Smooth muscle cell (in vitro differentiated cells): ENCODE measurements around the gene GYPC. TPM values are rescaled to one million over a fixed set of nuclear protein-coding genes. Genes with fewer than 3 reads are reported as not detected.

Experiments
- DNase-seq: peaks from one replicate; lab custom pipeline; 2025; ENCODE audit not compliant: unreplicated experiment; lab: John Stamatoyannopoulos, UW
- H2AFZ ChIP-seq: fragments of 200-600 bp; sonication (generic); 2 replicates; pipeline ENCODE4 v1.6.0; 2016; ENCODE audit warnings: antibody characterized with exemption, low read depth, mild to moderate bottlenecking
- H3F3A ChIP-seq: fragments of 200-600 bp; sonication (generic); 2 replicates; pipeline ENCODE4 v1.6.0; 2017; ENCODE audit warnings: antibody characterized with exemption, low read depth
- H3K27ac ChIP-seq: fragments of 200-600 bp; sonication (generic); 2 replicates; pipeline ENCODE4 v1.5.1; 2016; ENCODE audit warnings: low read depth, mild to moderate bottlenecking
- H3K27me3 ChIP-seq: fragments of 200-600 bp; sonication (generic); 2 replicates; pipeline ENCODE4 v1.6.1; 2016; ENCODE audit warnings: low read depth, mild to moderate bottlenecking
- H3K36me3 ChIP-seq: fragments of 200-600 bp; sonication (generic); 2 replicates; pipeline ENCODE4 v1.5.1; 2016; ENCODE audit warnings: low read depth
- H3K4me1 ChIP-seq: fragments of 200-600 bp; sonication (generic); 2 replicates; pipeline ENCODE4 v1.5.1; 2016; ENCODE audit warnings: low read depth
- H3K4me2 ChIP-seq: fragments of 200-600 bp; sonication (generic); 2 replicates; pipeline ENCODE4 v1.6.0; 2016; ENCODE audit warnings: mild to moderate bottlenecking
- H3K4me3 ChIP-seq: fragments of 200-600 bp; sonication (generic); 2 replicates; pipeline ENCODE4 v1.5.1; 2016; ENCODE audit warnings: mild to moderate bottlenecking
- H3K79me2 ChIP-seq: fragments of 200-600 bp; sonication (generic); 2 replicates; pipeline ENCODE4 v1.6.0; 2016; ENCODE audit warnings: low read depth, mild to moderate bottlenecking
- H3K9ac ChIP-seq: fragments of 200-600 bp; sonication (generic); 2 replicates; pipeline ENCODE4 v1.6.0; 2016; ENCODE audit warnings: low read depth
- H3K9me3 ChIP-seq: fragments of 200-600 bp; sonication (generic); replicated peaks from 2 replicates; pipeline ENCODE4 v1.5.1; 2016; ENCODE audit warnings: low read depth
- H4K20me1 ChIP-seq: fragments of 200-600 bp; sonication (generic); 2 replicates; pipeline ENCODE4 v1.6.0; 2016; ENCODE audit warnings: low read depth
- WGBS: methylation state at CpG from one replicate; pipeline ENCODE4 v1.1.7; 2016; ENCODE audit warnings: low lambda C conversion rate; 5-methylcytosine and 5-hydroxymethylcytosine counted together
- polyA plus RNA-seq: library from polyadenylated mRNA; unstranded; fragments of >200 nt; fragmentation: Nextera tagmentation; extraction: Ambion mirVana; gene quantifications from 2 replicates; pipeline ENCODE4 v1.2.1, GENCODE V29; 2016
- total RNA-seq: library from RNA; depleted of rRNA; stranded (reverse); fragments of >200 nt; gene quantifications from 2 replicates; pipeline ENCODE4 v1.2.3, GENCODE V29; 2014
- TF ChIP-seq, protein P1 (sequence below): fragments of 200-600 bp; sonication (generic); IDR thresholded peaks from 2 replicates; pipeline ENCODE4 v1.5.1; 2017; ENCODE audit warnings: borderline replicate concordance, mild to moderate bottlenecking, antibody characterized with exemption; ENCODE audit not compliant: insufficient read depth, poor library complexity, severe bottlenecking

Gene GYPC
- total and polyA plus RNA-seq, 2 experiments from 2014 or later: 25.7 to 61.8 TPM

DNA sequence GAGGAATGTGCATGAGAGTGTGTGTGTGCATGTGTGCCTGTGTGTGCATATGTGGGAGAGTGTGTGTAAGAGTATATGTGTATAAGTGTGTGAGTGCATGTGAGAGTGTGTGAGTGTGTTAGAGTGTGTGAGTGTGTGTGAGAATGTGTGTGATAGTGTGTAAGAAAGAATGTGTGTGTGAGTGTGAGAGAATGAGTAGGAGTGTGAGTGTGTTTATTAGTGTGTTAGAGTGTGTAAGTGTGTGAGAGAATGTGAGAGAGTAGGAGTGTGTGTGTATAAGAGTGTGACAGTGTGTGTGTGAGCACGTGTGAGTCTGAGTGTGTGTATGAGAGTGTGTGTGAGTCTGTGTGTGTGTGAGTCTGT lies 21.2 kb downstream of the GYPC start:
- H3K27ac ChIP-seq: no peak overlapping the region
- H3K4me3 ChIP-seq: no peak overlapping the region
- WGBS: 100% methylated on average over 1 of the region's 1 CpG
- no peaks in the 10 kb centered on the region for H3K27me3 ChIP-seq
- no peaks in the 10 kb centered on the region for H3F3A ChIP-seq
- H3K36me3 ChIP-seq: no peaks in the 10 kb centered on the region
- no peak for DNase-seq
- H2AFZ ChIP-seq: no peak overlapping the region
- no peaks in the 10 kb centered on the region for H3K4me1 ChIP-seq
- no peak overlapping the region for H3K9ac ChIP-seq
- H3K9me3 ChIP-seq: no peaks in the 10 kb centered on the region
- TF ChIP-seq, protein P1, sequence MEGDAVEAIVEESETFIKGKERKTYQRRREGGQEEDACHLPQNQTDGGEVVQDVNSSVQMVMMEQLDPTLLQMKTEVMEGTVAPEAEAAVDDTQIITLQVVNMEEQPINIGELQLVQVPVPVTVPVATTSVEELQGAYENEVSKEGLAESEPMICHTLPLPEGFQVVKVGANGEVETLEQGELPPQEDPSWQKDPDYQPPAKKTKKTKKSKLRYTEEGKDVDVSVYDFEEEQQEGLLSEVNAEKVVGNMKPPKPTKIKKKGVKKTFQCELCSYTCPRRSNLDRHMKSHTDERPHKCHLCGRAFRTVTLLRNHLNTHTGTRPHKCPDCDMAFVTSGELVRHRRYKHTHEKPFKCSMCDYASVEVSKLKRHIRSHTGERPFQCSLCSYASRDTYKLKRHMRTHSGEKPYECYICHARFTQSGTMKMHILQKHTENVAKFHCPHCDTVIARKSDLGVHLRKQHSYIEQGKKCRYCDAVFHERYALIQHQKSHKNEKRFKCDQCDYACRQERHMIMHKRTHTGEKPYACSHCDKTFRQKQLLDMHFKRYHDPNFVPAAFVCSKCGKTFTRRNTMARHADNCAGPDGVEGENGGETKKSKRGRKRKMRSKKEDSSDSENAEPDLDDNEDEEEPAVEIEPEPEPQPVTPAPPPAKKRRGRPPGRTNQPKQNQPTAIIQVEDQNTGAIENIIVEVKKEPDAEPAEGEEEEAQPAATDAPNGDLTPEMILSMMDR: no peak
- no peaks in the 10 kb centered on the region for H3K79me2 ChIP-seq
- no peaks in the 10 kb centered on the region for H4K20me1 ChIP-seq
- no peak overlapping the region for H3K4me2 ChIP-seq

DNA sequence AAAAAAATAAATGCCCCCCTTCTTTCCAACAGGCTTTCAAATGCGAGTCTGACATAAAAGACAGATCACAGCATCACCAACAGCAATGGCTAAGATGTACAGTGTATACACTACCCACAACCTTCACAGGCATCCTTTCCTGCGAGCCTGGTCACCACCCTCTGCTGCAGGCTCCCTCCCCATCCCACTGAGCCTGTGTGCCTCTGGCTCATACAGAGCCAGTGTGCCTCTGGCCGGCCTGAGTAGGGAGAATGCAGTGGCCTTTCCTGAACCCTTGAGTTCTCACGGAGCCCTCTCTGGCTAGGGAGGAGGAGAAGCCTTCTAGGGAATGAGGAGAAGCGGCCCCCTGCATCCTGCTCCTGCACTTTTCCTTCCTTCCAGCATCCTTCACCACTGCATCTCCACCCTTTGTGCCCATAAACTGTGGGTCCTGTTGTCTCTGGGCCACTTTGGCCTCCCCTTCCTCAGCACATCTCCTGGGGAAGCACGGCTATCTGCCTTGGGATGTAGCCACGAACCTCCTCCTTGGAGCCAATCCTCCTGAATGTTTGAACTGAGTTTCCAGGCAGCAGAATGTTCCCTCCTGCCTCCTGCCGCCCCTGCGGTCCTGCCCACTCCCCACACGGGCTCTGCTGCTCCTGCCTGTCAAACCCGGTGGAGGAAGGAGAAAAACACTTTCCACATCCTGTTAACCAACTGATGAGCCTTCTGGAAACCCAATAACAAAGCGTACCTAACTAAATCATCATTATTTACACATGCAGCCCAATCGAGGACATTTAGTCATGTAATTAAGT lies 22.5 kb downstream of the GYPC start:
- no peak overlapping the region for H3K4me2 ChIP-seq
- no peaks in the 10 kb centered on the region for H3K79me2 ChIP-seq
- no peaks in the 10 kb centered on the region for H3K36me3 ChIP-seq
- H3K9me3 ChIP-seq: no peaks in the 10 kb centered on the region
- no peaks in the 10 kb centered on the region for H4K20me1 ChIP-seq
- no peak overlapping the region for H3K9ac ChIP-seq
- DNase-seq: no peak
- 90% methylated on average over 13 of the region's 13 CpGs for WGBS
- no peaks in the 10 kb centered on the region for H3K27me3 ChIP-seq
- no peak overlapping the region for H2AFZ ChIP-seq
- TF ChIP-seq, protein P1: no peak
- no peaks in the 10 kb centered on the region for H3F3A ChIP-seq
- H3K4me1 ChIP-seq: no peaks in the 10 kb centered on the region
- H3K27ac ChIP-seq: no peak overlapping the region
- no peak overlapping the region for H3K4me3 ChIP-seq

DNA sequence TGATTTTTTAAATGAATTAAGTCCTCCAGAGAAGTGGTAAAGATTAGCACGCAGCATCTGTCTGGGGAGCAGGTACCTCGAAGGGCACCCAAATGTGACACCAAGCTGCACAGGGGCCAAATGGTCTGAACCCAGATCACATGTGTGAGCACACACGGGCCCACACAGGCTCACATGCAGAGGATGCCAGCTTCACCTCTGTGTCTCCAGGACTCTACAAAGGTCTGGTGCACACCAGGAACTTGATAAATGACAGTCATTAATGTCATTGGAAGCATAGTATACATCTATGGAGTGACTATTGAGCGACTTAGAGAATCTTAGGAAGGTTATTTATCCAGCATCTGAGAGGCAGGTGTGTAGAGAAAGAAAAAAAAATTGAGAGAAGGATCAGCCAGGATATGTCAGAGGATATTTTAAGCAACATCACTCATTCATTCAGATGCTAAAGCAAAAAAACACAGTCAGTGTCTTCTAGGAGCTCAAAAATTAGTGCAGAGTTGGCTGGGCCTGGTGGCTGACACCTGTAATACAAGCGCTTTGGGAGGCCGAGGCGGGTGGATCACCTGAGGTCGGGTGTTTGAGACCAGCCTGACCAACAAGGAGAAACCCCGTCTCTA lies 23.2 kb downstream of the GYPC start:
- H3K27ac ChIP-seq: no peak overlapping the region
- no peaks in the 10 kb centered on the region for H3K36me3 ChIP-seq
- no peaks in the 10 kb centered on the region for H3K79me2 ChIP-seq
- no peaks in the 10 kb centered on the region for H4K20me1 ChIP-seq
- WGBS: 95% methylated on average over 9 of the region's 9 CpGs
- TF ChIP-seq, protein P1: no peak
- H3K9me3 ChIP-seq: no peaks in the 10 kb centered on the region
- H2AFZ ChIP-seq: no peak overlapping the region
- no peak overlapping the region for H3K4me2 ChIP-seq
- no peak for DNase-seq
- no peaks in the 10 kb centered on the region for H3F3A ChIP-seq
- H3K4me1 ChIP-seq: no peaks in the 10 kb centered on the region
- no peak overlapping the region for H3K4me3 ChIP-seq
- H3K9ac ChIP-seq: no peak overlapping the region
- H3K27me3 ChIP-seq: no peaks in the 10 kb centered on the region
